ENCODE measurements around the gene CENPW. TPM values are rescaled to one million over a fixed set of nuclear protein-coding genes. Genes with fewer than 3 reads are reported as not detected.
A peak's percentile ranks its signal among the peaks of the same experiment; 100 is the strongest.

Gene CENPW
- total RNA-seq (1 to 10 TPM in 2 of 5 donors, not detected in 3; 3.0 to 7.0 TPM), polyA plus RNA-seq (10 to 100 TPM in 2 of 3 donors, 1 to 10 TPM in 1; 5.8 to 46.6 (median 13.9) TPM)
- long read RNA-seq, donor 1, transcript CENPW-203 (3 exons, 750 nt): major isoform, 6 of 6 reads
- long read RNA-seq, donor 1, partial matches to known transcripts: 0 of 6 reads
- long read RNA-seq, donor 1, other reads (novel, unspliced or antisense): 0 of 6 reads
- long read RNA-seq, donor 2, transcript CENPW-203 (3 exons, 750 nt): major isoform, 9 of 9 reads
- long read RNA-seq, donor 2, partial matches to known transcripts: 0 of 9 reads
- long read RNA-seq, donor 2, other reads (novel, unspliced or antisense): 0 of 9 reads
- long read RNA-seq, donor 3, transcript CENPW-203 (3 exons, 750 nt): major isoform, 12 of 12 reads
- long read RNA-seq, donor 3, partial matches to known transcripts: 0 of 12 reads
- long read RNA-seq, donor 3, other reads (novel, unspliced or antisense): 0 of 12 reads
- long read RNA-seq, donor 4, partial matches to known transcripts: 0 of 5 reads
- long read RNA-seq, donor 4, other reads (novel, unspliced or antisense): 0 of 5 reads
- long read RNA-seq, donor 5, transcript CENPW-203 (3 exons, 750 nt): major isoform, 9 of 9 reads
- long read RNA-seq, donor 5, partial matches to known transcripts: 0 of 9 reads
- long read RNA-seq, donor 5, other reads (novel, unspliced or antisense): 0 of 9 reads
- long read RNA-seq, donor 6, transcript CENPW-203 (3 exons, 750 nt): major isoform, 28 of 30 reads
- long read RNA-seq, donor 6, partial matches to known transcripts: 0 of 30 reads
- long read RNA-seq, donor 6, other reads (novel, unspliced or antisense): 0 of 30 reads
- long read RNA-seq, donor 7, transcript CENPW-203 (3 exons, 750 nt): major isoform, 24 of 27 reads
- long read RNA-seq, donor 7, partial matches to known transcripts: 0 of 27 reads
- long read RNA-seq, donor 7, other reads (novel, unspliced or antisense): 0 of 27 reads
- long read RNA-seq, donor 8, transcript CENPW-203 (3 exons, 750 nt): major isoform, 14 of 15 reads
- long read RNA-seq, donor 8, partial matches to known transcripts: 0 of 15 reads
- long read RNA-seq, donor 8, other reads (novel, unspliced or antisense): 0 of 15 reads
- long read RNA-seq, donor 9, transcript CENPW-203 (3 exons, 750 nt): major isoform, 16 of 18 reads
- long read RNA-seq, donor 9, partial matches to known transcripts: 0 of 18 reads
- long read RNA-seq, donor 9, other reads (novel, unspliced or antisense): 0 of 18 reads
- long read RNA-seq, donor 10, partial matches to known transcripts: 0 of 5 reads
- long read RNA-seq, donor 10, other reads (novel, unspliced or antisense): 0 of 5 reads

DNA sequence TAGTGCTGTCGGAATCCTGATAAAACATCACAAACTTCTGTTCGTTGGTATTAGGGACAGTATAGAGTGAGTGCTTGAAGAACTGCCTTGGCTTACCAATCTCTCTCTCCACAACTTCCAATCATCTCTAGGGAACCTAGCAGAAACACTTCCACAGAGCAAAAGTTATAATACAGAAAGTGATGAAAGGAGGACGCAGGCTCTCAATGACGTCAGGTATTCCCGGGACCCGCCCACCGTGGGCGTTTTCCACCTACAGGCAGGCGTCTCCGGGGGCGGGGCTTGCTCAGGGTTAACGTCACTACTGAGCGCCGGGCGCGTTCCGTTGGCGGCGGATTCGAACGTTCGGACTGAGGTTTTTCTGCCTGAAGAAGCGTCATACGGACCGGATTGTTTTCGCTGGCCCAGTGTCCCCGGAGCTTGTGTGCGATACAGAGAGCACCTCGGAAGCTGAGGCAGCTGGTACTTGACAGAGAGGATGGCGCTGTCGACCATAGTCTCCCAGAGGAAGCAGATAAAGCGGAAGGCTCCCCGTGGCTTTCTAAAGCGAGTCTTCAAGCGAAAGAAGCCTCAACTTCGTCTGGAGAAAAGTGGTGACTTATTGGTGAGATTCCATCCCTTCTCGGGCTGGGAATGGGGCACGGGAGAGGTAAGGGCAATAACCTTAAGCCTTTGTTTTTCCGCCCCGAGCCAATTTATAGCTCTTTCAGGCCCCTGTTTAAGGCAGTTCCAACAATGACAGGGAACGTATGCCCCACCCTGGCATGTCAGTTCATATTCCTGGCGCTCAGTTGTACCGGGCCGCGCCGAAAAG, at the start of gene CENPW:
CENPW (plus strand) TSS at position 320 of the 814 bp plus-strand sequence; CDS start at position 479, 159 bp downstream.
- H3K27ac ChIP-seq: peak within 1 kb of the TSS in 3 of 5 donors; percentile 56 to 70 (median 69)
- no peaks in the 10 kb centered on the region for H3K9me3 ChIP-seq
- H3K4me3 ChIP-seq: peak within 1 kb of the TSS; percentile 52 to 83 (median 68)
- 2 to 3% (median 2%) methylated on average over 46 of the region's 46 CpGs for WGBS, 5 donors
- H3K4me1 ChIP-seq: peaks cover 7 to 25% (median 14%) of the 10 kb centered on the region in 4 donors
- intact Hi-C loops (cut with DNase I; ENCODE audit: low total_unique reads): no loop called here
- DNase-seq: peak; percentile 92 to 96
- no peaks in the 10 kb centered on the region for H3K27me3 ChIP-seq
- TF ChIP-seq POLR2AphosphoS5 (IDR thresholded peaks at IDR 0.05): peak in 2 of 3 donors; percentile 27 to 79
- TF ChIP-seq EP300 (IDR thresholded peaks at IDR 0.05): no peak
- TF ChIP-seq POLR2A (IDR thresholded peaks at IDR 0.05): no peak
- TF ChIP-seq CTCF (IDR thresholded peaks at IDR 0.05): no peak
- H3K36me3 ChIP-seq: no peaks in the 10 kb centered on the region

GRCh38 chr6:126293891-126294524, 45.9 kb upstream of the CENPW start:
- no peak overlapping the region for H3K27ac ChIP-seq
- no peaks in the 10 kb centered on the region for H3K27me3 ChIP-seq
- H3K4me3 ChIP-seq: no peak overlapping the region
- DNase-seq: no peak
- intact Hi-C loops (cut with DNase I; ENCODE audit: low total_unique reads): no loop called here
- no peaks in the 10 kb centered on the region for H3K9me3 ChIP-seq
- no peaks in the 10 kb centered on the region for H3K4me1 ChIP-seq
- TF ChIP-seq EP300 (IDR thresholded peaks at IDR 0.05) (no peak), POLR2AphosphoS5 (IDR thresholded peaks at IDR 0.05) (no peak), CTCF (IDR thresholded peaks at IDR 0.05) (no peak), POLR2A (IDR thresholded peaks at IDR 0.05) (no peak)
- H3K36me3 ChIP-seq: no peaks in the 10 kb centered on the region

DNA sequence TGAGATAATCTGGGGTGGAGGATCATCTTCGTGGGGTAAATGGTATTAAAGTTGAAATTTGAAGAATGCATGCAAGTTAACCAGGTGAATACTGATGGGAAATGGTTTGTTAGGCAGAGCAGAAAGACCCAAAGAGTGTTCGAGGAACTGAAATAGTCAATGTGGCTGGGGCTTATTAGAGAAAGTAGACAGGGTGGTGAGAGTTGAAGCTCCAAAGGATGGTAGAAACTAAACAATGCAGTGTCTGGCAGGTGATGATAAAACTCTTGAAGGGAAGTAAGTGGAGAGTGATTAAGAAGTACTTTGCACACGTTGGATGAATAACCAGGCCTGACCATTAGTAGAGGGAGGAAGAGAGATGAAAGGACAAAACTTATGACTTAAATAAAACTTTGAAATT, 39.8 kb upstream of the CENPW start:
- H3K27ac ChIP-seq: no peak overlapping the region
- no peaks in the 10 kb centered on the region for H3K27me3 ChIP-seq
- intact Hi-C loops (cut with DNase I; ENCODE audit: low total_unique reads): no loop called here
- TF ChIP-seq CTCF (IDR thresholded peaks at IDR 0.05) (no peak), POLR2A (IDR thresholded peaks at IDR 0.05) (no peak), POLR2AphosphoS5 (IDR thresholded peaks at IDR 0.05) (no peak), EP300 (IDR thresholded peaks at IDR 0.05) (no peak)
- H3K4me1 ChIP-seq: no peaks in the 10 kb centered on the region
- no peaks in the 10 kb centered on the region for H3K9me3 ChIP-seq
- no peak overlapping the region for H3K4me3 ChIP-seq
- WGBS, 5 donors: 56 to 64% (median 61%) methylated on average over 3 of the region's 3 CpGs
- DNase-seq: no peak
- H3K36me3 ChIP-seq: no peaks in the 10 kb centered on the region

Data from stomach (tissue), 19 donors.